ENCODE results near the gene CD58. TPM values are rescaled to one million over a fixed set of nuclear protein-coding genes. Genes with fewer than 3 reads are reported as not detected.

CD58 gene
- total RNA-seq, 4 donors from 2014 or later = 23.7 to 33.4 (median 28.0) TPM

GRCh38 chr1:116495535-116495934, 75.3 kb downstream of the CD58 start:
- Histone ChIP-seq H3K36me3 (no peaks in the 10 kb centered on the region), H3K27me3 (no peaks in the 10 kb centered on the region), H3K27ac (no peak overlapping the region), H3K4me3 (no peak overlapping the region), H3K4me1 (peaks cover 47% of the 10 kb centered on the region), H3K9me3 (no peaks in the 10 kb centered on the region)
- 10% methylated on average over 3 of the region's 4 CpGs for WGBS
- no peak for TF ChIP-seq POLR2A (IDR thresholded peaks at IDR 0.05)
- no peak for TF ChIP-seq EP300 (IDR thresholded peaks at IDR 0.05)
- no peak for TF ChIP-seq POLR2AphosphoS5 (IDR thresholded peaks at IDR 0.05)
- no peak for TF ChIP-seq CTCF (IDR thresholded peaks at IDR 0.05)
- no peak for DNase-seq (ENCODE audit: low spot score in 2 of 2)

- no peaks in the 10 kb centered on the region for H3K9me3 ChIP-seq
- H3K27me3 ChIP-seq = no peaks in the 10 kb centered on the region
- H3K27ac ChIP-seq = no peak overlapping the region
- no peaks in the 10 kb centered on the region for H3K36me3 ChIP-seq
- 88% methylated on average over 2 of the region's 2 CpGs for WGBS
- H3K4me1 ChIP-seq = peaks cover 47% of the 10 kb centered on the region
- DNase-seq (ENCODE audit: low spot score in 2 of 2) = no peak
- no peak for TF ChIP-seq POLR2A (IDR thresholded peaks at IDR 0.05)
- TF ChIP-seq CTCF (IDR thresholded peaks at IDR 0.05) = no peak
- no peak overlapping the region for H3K4me3 ChIP-seq
These were observed 76.1 kb downstream of the CD58 start for GRCh38 chr1:116494745-116495144.

GRCh38 chr1:116494353-116494692, 76.5 kb downstream of the CD58 start:
- H3K9me3 ChIP-seq = no peaks in the 10 kb centered on the region
- 93% methylated on average over 12 of the region's 12 CpGs for WGBS
- no peaks in the 10 kb centered on the region for H3K27me3 ChIP-seq
- no peak overlapping the region for H3K27ac ChIP-seq
- no peak overlapping the region for H3K4me3 ChIP-seq
- TF ChIP-seq CTCF (IDR thresholded peaks at IDR 0.05) (no peak), POLR2AphosphoS5 (IDR thresholded peaks at IDR 0.05) (no peak), POLR2A (IDR thresholded peaks at IDR 0.05) (no peak), EP300 (IDR thresholded peaks at IDR 0.05) (no peak)
- peaks cover 50% of the 10 kb centered on the region for H3K4me1 ChIP-seq
- no peak for DNase-seq (ENCODE audit: low spot score in 2 of 2)
- no peaks in the 10 kb centered on the region for H3K36me3 ChIP-seq

GRCh38 chr1:116493484-116494352, 77.1 kb downstream of the CD58 start:
- H3K4me1 ChIP-seq = peaks cover 49% of the 10 kb centered on the region
- no peaks in the 10 kb centered on the region for H3K27me3 ChIP-seq
- WGBS = 94% methylated on average over 28 of the region's 29 CpGs
- TF ChIP-seq CTCF (IDR thresholded peaks at IDR 0.05) (no peak), POLR2A (IDR thresholded peaks at IDR 0.05) (no peak), POLR2AphosphoS5 (IDR thresholded peaks at IDR 0.05) (no peak), EP300 (IDR thresholded peaks at IDR 0.05) (no peak)
- no peak overlapping the region for H3K27ac ChIP-seq
- H3K36me3 ChIP-seq = no peaks in the 10 kb centered on the region
- no peak for DNase-seq (ENCODE audit: low spot score in 2 of 2)
- H3K9me3 ChIP-seq = no peaks in the 10 kb centered on the region
- no peak overlapping the region for H3K4me3 ChIP-seq

- no peak for DNase-seq (ENCODE audit: low spot score in 2 of 2)
- no peak overlapping the region for H3K27ac ChIP-seq
- H3K4me3 ChIP-seq = no peak overlapping the region
- H3K27me3 ChIP-seq = no peaks in the 10 kb centered on the region
- H3K4me1 ChIP-seq = peaks cover 44% of the 10 kb centered on the region
- H3K36me3 ChIP-seq = no peaks in the 10 kb centered on the region
- 98% methylated on average over 6 of the region's 7 CpGs for WGBS
- H3K9me3 ChIP-seq = no peaks in the 10 kb centered on the region
- TF ChIP-seq POLR2A (IDR thresholded peaks at IDR 0.05) = no peak
- no peak for TF ChIP-seq EP300 (IDR thresholded peaks at IDR 0.05)
- no peak for TF ChIP-seq CTCF (IDR thresholded peaks at IDR 0.05)
- TF ChIP-seq POLR2AphosphoS5 (IDR thresholded peaks at IDR 0.05) = no peak
These were observed 77.8 kb downstream of the CD58 start for GRCh38 chr1:116493036-116493435.

All from suprapubic skin (tissue), 4 donors.